ENCODE data around the gene ERVMER34-1.

Gene ERVMER34-1

DNA sequence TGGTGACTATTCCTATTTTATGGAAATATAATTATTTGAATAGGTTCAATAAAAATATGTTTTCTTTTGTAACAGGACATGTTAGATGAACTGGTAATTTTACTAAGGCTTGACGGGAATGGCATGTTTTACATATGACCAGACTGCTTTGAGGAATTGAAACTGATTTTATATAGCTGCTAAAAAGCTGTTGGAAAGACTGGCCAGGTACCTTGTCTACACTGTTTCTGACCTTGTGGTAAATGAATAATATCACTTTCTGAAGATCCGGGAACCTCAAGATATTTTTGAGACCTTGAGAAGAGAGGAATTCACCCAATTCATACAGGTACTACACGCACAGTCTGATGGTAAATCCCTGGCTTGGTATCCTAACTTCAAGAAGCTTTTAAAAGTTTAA is 50.0 kb downstream of the ERVMER34-1 start:
- H3K4me3 ChIP-seq (ENCODE audit: low read length), result no peak overlapping the region
- DNase-seq (ENCODE audit: low read depth), result no peak
- TF ChIP-seq, protein P1, sequence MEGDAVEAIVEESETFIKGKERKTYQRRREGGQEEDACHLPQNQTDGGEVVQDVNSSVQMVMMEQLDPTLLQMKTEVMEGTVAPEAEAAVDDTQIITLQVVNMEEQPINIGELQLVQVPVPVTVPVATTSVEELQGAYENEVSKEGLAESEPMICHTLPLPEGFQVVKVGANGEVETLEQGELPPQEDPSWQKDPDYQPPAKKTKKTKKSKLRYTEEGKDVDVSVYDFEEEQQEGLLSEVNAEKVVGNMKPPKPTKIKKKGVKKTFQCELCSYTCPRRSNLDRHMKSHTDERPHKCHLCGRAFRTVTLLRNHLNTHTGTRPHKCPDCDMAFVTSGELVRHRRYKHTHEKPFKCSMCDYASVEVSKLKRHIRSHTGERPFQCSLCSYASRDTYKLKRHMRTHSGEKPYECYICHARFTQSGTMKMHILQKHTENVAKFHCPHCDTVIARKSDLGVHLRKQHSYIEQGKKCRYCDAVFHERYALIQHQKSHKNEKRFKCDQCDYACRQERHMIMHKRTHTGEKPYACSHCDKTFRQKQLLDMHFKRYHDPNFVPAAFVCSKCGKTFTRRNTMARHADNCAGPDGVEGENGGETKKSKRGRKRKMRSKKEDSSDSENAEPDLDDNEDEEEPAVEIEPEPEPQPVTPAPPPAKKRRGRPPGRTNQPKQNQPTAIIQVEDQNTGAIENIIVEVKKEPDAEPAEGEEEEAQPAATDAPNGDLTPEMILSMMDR (conservative IDR thresholded peaks at IDR 0.05; ENCODE audit: low read length), result no peak

DNA sequence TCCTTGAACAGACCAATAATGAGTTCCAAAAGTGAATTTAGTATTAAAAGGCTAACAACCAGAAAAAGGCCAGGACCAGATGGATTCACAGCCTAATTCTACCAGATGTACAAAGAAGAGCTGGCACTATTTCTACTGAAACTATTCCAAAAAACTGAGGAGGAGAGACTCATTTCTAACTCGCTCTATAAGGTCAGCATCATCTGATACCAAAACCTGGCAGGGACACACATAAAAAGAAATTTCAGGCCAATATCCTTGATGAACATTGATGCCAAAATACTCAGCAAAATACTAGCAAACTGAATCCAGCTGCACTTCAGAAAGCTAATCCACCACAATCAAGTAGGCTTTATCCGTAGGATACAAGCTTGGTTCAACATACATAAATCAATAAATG is 56.3 kb downstream of the ERVMER34-1 start:
- H3K4me3 ChIP-seq (ENCODE audit: low read length), result no peak overlapping the region
- TF ChIP-seq, protein P1 (conservative IDR thresholded peaks at IDR 0.05; ENCODE audit: low read length), result no peak
- DNase-seq (ENCODE audit: low read depth), result no peak

DNA sequence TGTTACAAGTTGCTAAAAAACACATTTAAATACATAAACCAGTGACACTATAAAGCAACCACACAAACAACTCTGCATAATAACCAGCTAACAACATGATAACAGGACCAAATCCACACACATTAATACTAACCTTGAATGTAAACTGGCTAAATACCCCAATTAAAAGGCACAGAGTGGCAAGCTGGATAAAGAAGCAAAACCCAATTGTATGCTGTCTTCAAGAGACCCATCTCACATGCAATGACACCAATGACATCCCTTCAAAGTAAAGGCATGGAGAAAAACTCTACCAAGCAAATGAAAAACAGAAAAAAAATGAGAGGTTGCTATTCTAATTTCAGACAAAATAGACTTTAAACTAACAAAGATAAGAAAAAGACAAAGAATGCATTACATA is 57.7 kb downstream of the ERVMER34-1 start:
- TF ChIP-seq, protein P1 (conservative IDR thresholded peaks at IDR 0.05; ENCODE audit: low read length), result no peak
- DNase-seq (ENCODE audit: low read depth), result no peak

More for the DNA sequence above, 57.7 kb downstream of the ERVMER34-1 start:
- H3K4me3 ChIP-seq (ENCODE audit: low read length), result no peak overlapping the region

All from AG10803 (cell line).